Hindlimb muscle (tissue), 1 donor: Measurements from ENCODE around the gene DGKD. TPM values are rescaled to one million over a fixed set of nuclear protein-coding genes. Genes with fewer than 3 reads are reported as not detected.
"Not testable (repeated sequence)": the region's sequence is repeated elsewhere in the genome, so short reads cannot be mapped to it uniquely, and the experiment has no call there.

ENCODE experiments used
- DNase-seq: peaks from one replicate; pipeline ENCODE4 v3.0.0-alpha.2; 2013
- polyA plus RNA-seq: library from polyadenylated mRNA; unstranded; fragments of 120-200 nt; gene quantifications from one replicate; pipeline ENCODE4 v1.2.1, GENCODE V29; 2013; ENCODE audit not compliant: insufficient read length

DGKD gene
- polyA plus RNA-seq, 1 donor, result 26.1 TPM

GRCh38 chr2:233387667-233388528, 33.6 kb downstream of the DGKD start:
- DNase-seq, result peak; percentile 95

- no peak for DNase-seq
Measured at GRCh38 chr2:233389601-233390125, 35.4 kb downstream of the DGKD start.

GRCh38 chr2:233395687-233396086, 41.4 kb downstream of the DGKD start:
- no peak for DNase-seq

- DNase-seq, result not testable (repeated sequence)
Measured at GRCh38 chr2:233396726-233397665, 42.7 kb downstream of the DGKD start.

GRCh38 chr2:233399306-233400225, 45.3 kb downstream of the DGKD start:
- DNase-seq, result no peak

- no peak for DNase-seq
Measured at GRCh38 chr2:233400341-233400740, 46.0 kb downstream of the DGKD start.

- DNase-seq, result no peak
Measured at GRCh38 chr2:233400961-233401360, 46.7 kb downstream of the DGKD start.

- no peak for DNase-seq
Measured at GRCh38 chr2:233402346-233402745, 48.1 kb downstream of the DGKD start.

GRCh38 chr2:233402789-233403188, 48.5 kb downstream of the DGKD start:
- DNase-seq, result no peak

- DNase-seq, result no peak
Measured at GRCh38 chr2:233404222-233404621, 49.9 kb downstream of the DGKD start.

GRCh38 chr2:233406865-233407264, 52.6 kb downstream of the DGKD start:
- no peak for DNase-seq

- peak; percentile 69 for DNase-seq
Measured at GRCh38 chr2:233407771-233408181, 53.5 kb downstream of the DGKD start.

GRCh38 chr2:233408366-233409285, 54.3 kb downstream of the DGKD start:
- no peak for DNase-seq

- DNase-seq, result no peak
Measured at GRCh38 chr2:233409286-233409991, 55.1 kb downstream of the DGKD start.

- DNase-seq, result no peak
Measured at GRCh38 chr2:233410196-233410760, 56.0 kb downstream of the DGKD start.

GRCh38 chr2:233411162-233411561, 56.9 kb downstream of the DGKD start:
- no peak for DNase-seq

GRCh38 chr2:233412405-233412804, 58.1 kb downstream of the DGKD start:
- DNase-seq, result no peak

GRCh38 chr2:233413046-233413445, 58.8 kb downstream of the DGKD start:
- no peak for DNase-seq

GRCh38 chr2:233413559-233414272, 59.4 kb downstream of the DGKD start:
- no peak for DNase-seq
